Keratinocyte (primary cell): ENCODE measurements around the gene PRRT2. TPM values are rescaled to one million over a fixed set of nuclear protein-coding genes. Genes with fewer than 3 reads are reported as not detected.

Source experiments
- DNase-seq: peaks from one replicate; pipeline ENCODE4 v3.0.0-alpha.2; 2011; ENCODE audit warnings: low read depth, missing footprints, low spot score
- FAIRE-seq: peaks from 2 replicates; lab custom pipeline; 2011; peaks lifted over from hg19 to GRCh38; lab: Jason Lieb, UNC
- H2AFZ ChIP-seq: 2 replicates; pipeline ENCODE4 v1.6.0; 2012; ENCODE audit warnings: low read length, control low read depth, inconsistent platforms; ENCODE audit not compliant: control insufficient read depth
- H3K27ac ChIP-seq: 2 replicates; pipeline ENCODE4 v1.5.1; 2011; ENCODE audit warnings: low read length; ENCODE audit not compliant: control insufficient read depth, insufficient read depth
- H3K27me3 ChIP-seq: 3 replicates; pipeline ENCODE4 v1.6.0; 2011; ENCODE audit warnings: low read length; ENCODE audit not compliant: control insufficient read depth, insufficient read depth; ENCODE audit errors: extremely low read depth
- H3K36me3 ChIP-seq, 2 experiments: 2 replicates in 1 of 2; 3 replicates in 1 of 2; pipeline ENCODE4 v1.5.1; 2011; ENCODE audit warnings: low read length in 2 of 2, mild to moderate bottlenecking in 1 of 2; ENCODE audit not compliant: control insufficient read depth in 2 of 2, insufficient read depth in 2 of 2; ENCODE audit errors: extremely low read depth in 1 of 2
- H3K4me1 ChIP-seq: 3 replicates; pipeline ENCODE4 v1.5.1; 2011; ENCODE audit warnings: low read length; ENCODE audit not compliant: control insufficient read depth, insufficient read depth; ENCODE audit errors: extremely low read depth
- H3K4me2 ChIP-seq: 3 replicates; pipeline ENCODE4 v1.6.0; 2011; ENCODE audit warnings: low read depth, low read length; ENCODE audit not compliant: control insufficient read depth, insufficient read depth; ENCODE audit errors: extremely low read depth
- H3K4me3 ChIP-seq, 3 experiments: fragments of 200-600 bp in 1 of 3; sonication (generic) in 1 of 3; 2 replicates in 2 of 3; 3 replicates in 1 of 3; pipeline ENCODE4 v1.5.1; 2011 to 2016; ENCODE audit warnings: low read length in 3 of 3, mild to moderate bottlenecking in 3 of 3, control low read depth in 2 of 3, inconsistent platforms in 1 of 3, low read depth in 1 of 3, mixed read lengths in 1 of 3, mixed run types in 1 of 3, moderate library complexity in 1 of 3; ENCODE audit not compliant: control insufficient read depth in 2 of 3, insufficient read depth in 2 of 3; ENCODE audit errors: extremely low read depth in 1 of 3
- H3K79me2 ChIP-seq: 2 replicates; pipeline ENCODE4 v1.6.0; 2012; ENCODE audit warnings: low read length; ENCODE audit not compliant: control insufficient read depth, insufficient read depth
- H3K9ac ChIP-seq: 3 replicates; pipeline ENCODE4 v1.6.0; 2011; ENCODE audit warnings: low read length; ENCODE audit not compliant: control insufficient read depth, insufficient read depth; ENCODE audit errors: extremely low read depth
- H3K9me1 ChIP-seq: 3 replicates; pipeline ENCODE4 v1.6.0; 2011; ENCODE audit warnings: low read length; ENCODE audit not compliant: control insufficient read depth, insufficient read depth; ENCODE audit errors: extremely low read depth
- H3K9me3 ChIP-seq: 2 replicates; pipeline ENCODE4 v1.5.1; 2012; ENCODE audit warnings: low read depth, low read length; ENCODE audit not compliant: control insufficient read depth
- H4K20me1 ChIP-seq: 3 replicates; pipeline ENCODE4 v1.6.0; 2011; ENCODE audit warnings: low read length; ENCODE audit not compliant: control insufficient read depth, insufficient read depth; ENCODE audit errors: extremely low read depth
- CTCF ChIP-seq, 3 experiments: IDR thresholded peaks in 1 of 3; conservative IDR thresholded peaks in 1 of 3; optimal IDR thresholded peaks in 1 of 3; 2 replicates in 2 of 3; 3 replicates in 1 of 3; pipeline versions ENCODE3 to v1.5.1; 2011; ENCODE audit warnings: low read length in 3 of 3, mild to moderate bottlenecking in 3 of 3, moderate library complexity in 2 of 3, control low read depth in 1 of 3, inconsistent platforms in 1 of 3; ENCODE audit not compliant: insufficient read depth in 2 of 3; ENCODE audit errors: extremely low read depth in 1 of 3
- EZH2 ChIP-seq: IDR thresholded peaks from one replicate; pipeline ENCODE4 v1.6.1; 2012; ENCODE audit warnings: inconsistent platforms, mild to moderate bottlenecking, low read length, moderate library complexity
- dilution Hi-C: fragments of 300-500 bp; cut with MboI; formaldehyde crosslinking; loops from one replicate; pipeline ENCODE4 v1.7.0; 2020; ENCODE audit warnings: low sequenced_read_pairs; ENCODE audit not compliant: extremely low pct_ligation_motif_present
- polyA plus RNA-seq, 5 experiments: library from polyadenylated mRNA; depleted of rRNA in 3 of 5; stranded (reverse) in 3 of 5; stranded (forward) in 1 of 5; unstranded in 1 of 5; fragments of >200 nt; gene quantifications; 1 replicate in 1 of 5; 2 replicates in 3 of 5; 3 replicates in 1 of 5; pipeline versions ENCODE4 v1.2.1 to v1.2.3, GENCODE V29; 2011 to 2012; ENCODE audit warnings: missing spikeins in 2 of 5, low read depth in 1 of 5, low replicate concordance in 1 of 5

The PRRT2 gene
- polyA plus RNA-seq, 1 donor (not counting 4 experiments of a cell fraction or from before 2014, with no cell fraction given) = not detected

GRCh38 chr16:29842732-29843346 lies 30.8 kb downstream of the PRRT2 start:
- H4K20me1 ChIP-seq = no peaks in the 10 kb centered on the region
- H3K4me1 ChIP-seq = no peaks in the 10 kb centered on the region
- no peak overlapping the region for H2AFZ ChIP-seq
- no peak overlapping the region for H3K27ac ChIP-seq
- no peak for FAIRE-seq
- dilution Hi-C loops = no loop called here
- DNase-seq = no peak
- no peaks in the 10 kb centered on the region for H3K9me3 ChIP-seq
- H3K27me3 ChIP-seq = no peaks in the 10 kb centered on the region
- H3K79me2 ChIP-seq = no peaks in the 10 kb centered on the region
- H3K36me3 ChIP-seq = peaks cover 28 to 50% of the 10 kb centered on the region in 2 experiments
- no peaks in the 10 kb centered on the region for H3K9me1 ChIP-seq
- TF ChIP-seq CTCF (optimal IDR thresholded peaks at IDR 0.05 in 1 of 3, IDR thresholded peaks at IDR 0.05 in 1 of 3, conservative IDR thresholded peaks at IDR 0.05 in 1 of 3; ENCODE audit: extremely low read depth in 1 of 3, insufficient read depth in 2 of 3, low read length in 3 of 3) (no peak), EZH2 (no peak)
- H3K9ac ChIP-seq = no peak overlapping the region
- H3K4me3 ChIP-seq = no peak overlapping the region
- H3K4me2 ChIP-seq = no peak overlapping the region

GRCh38 chr16:29843931-29844330 lies 31.9 kb downstream of the PRRT2 start:
- FAIRE-seq = no peak
- Histone ChIP-seq H3K27ac (no peak overlapping the region), H3K4me2 (no peak overlapping the region), H3K27me3 (no peaks in the 10 kb centered on the region), H3K9ac (no peak overlapping the region), H3K79me2 (no peaks in the 10 kb centered on the region), H3K36me3 (peaks cover 28 to 46% of the 10 kb centered on the region in 2 experiments), H3K4me1 (no peaks in the 10 kb centered on the region), H3K9me1 (no peaks in the 10 kb centered on the region), H2AFZ (no peak overlapping the region), H4K20me1 (no peaks in the 10 kb centered on the region), H3K9me3 (no peaks in the 10 kb centered on the region), H3K4me3 (no peak overlapping the region)
- no peak for DNase-seq
- dilution Hi-C loops = no loop called here
- TF ChIP-seq CTCF (optimal IDR thresholded peaks at IDR 0.05 in 1 of 3, IDR thresholded peaks at IDR 0.05 in 1 of 3, conservative IDR thresholded peaks at IDR 0.05 in 1 of 3; ENCODE audit: extremely low read depth in 1 of 3, insufficient read depth in 2 of 3, low read length in 3 of 3) = no peak
